Activated CD8-positive, alpha-beta memory T cell treated with anti-CD3 and anti-CD28 coated beads, Interleukin-2, amount 50 U/mL, for 24 hours (primary cell): ENCODE results near the gene HSPA12B.

Experiments used
- DNase-seq: peaks from one replicate; pipeline ENCODE4 v3.0.0-alpha.2; 2020; ENCODE audit errors: extremely low read depth

The HSPA12B gene

GRCh38 chr20:3766422-3767109 is 34.1 kb downstream of the HSPA12B start:
- no peak for DNase-seq

GRCh38 chr20:3767110-3767426 is 34.6 kb downstream of the HSPA12B start:
- DNase-seq = no peak

GRCh38 chr20:3767427-3768341 is 35.2 kb downstream of the HSPA12B start, which contains the start of gene ADISSP:
TSS of gene ADISSP (minus strand) at chr20:3767753. CDS start at chr20:3760100, 7,653 bp downstream.
- DNase-seq = peak; percentile 91

- DNase-seq = peak; percentile 55
Measured at GRCh38 chr20:3768342-3769130, 36.1 kb downstream of the HSPA12B start.

- DNase-seq = no peak
Measured at GRCh38 chr20:3771552-3772058, 39.1 kb downstream of the HSPA12B start.

GRCh38 chr20:3775457-3776108 is 43.1 kb downstream of the HSPA12B start:
- DNase-seq = no peak

GRCh38 chr20:3777381-3777715 is 44.9 kb downstream of the HSPA12B start:
- no peak for DNase-seq

- DNase-seq = no peak
Measured at GRCh38 chr20:3777716-3778629, 45.5 kb downstream of the HSPA12B start.

- no peak for DNase-seq
Measured at GRCh38 chr20:3778976-3779375, 46.5 kb downstream of the HSPA12B start.

GRCh38 chr20:3781153-3781910 is 48.8 kb downstream of the HSPA12B start, which contains the start of gene SPEF1:
TSS of gene SPEF1 (minus strand) at chr20:3781448. CDS start at chr20:3781287, 161 bp downstream.
- no peak for DNase-seq

GRCh38 chr20:3782597-3782996 is 50.1 kb downstream of the HSPA12B start:
- DNase-seq = no peak

GRCh38 chr20:3783068-3783489 is 50.6 kb downstream of the HSPA12B start:
- no peak for DNase-seq

- DNase-seq = no peak
Measured at GRCh38 chr20:3783511-3784195, 51.2 kb downstream of the HSPA12B start.

GRCh38 chr20:3784216-3784853 is 51.9 kb downstream of the HSPA12B start:
- no peak for DNase-seq

- no peak for DNase-seq
Measured at GRCh38 chr20:3784863-3785239, 52.4 kb downstream of the HSPA12B start.

GRCh38 chr20:3785240-3786125 is 53.0 kb downstream of the HSPA12B start:
- DNase-seq = no peak

- DNase-seq = no peak
Measured at GRCh38 chr20:3786126-3786484, 53.6 kb downstream of the HSPA12B start.
